Mesodermal cell (in vitro differentiated cells): ENCODE results near the gene FRMD4A.

Experiments
- H3K27ac ChIP-seq: 2 replicates; pipeline ENCODE4 v1.7.0; 2013; ENCODE audit warnings: mild to moderate bottlenecking, low read depth, low read length, moderate library complexity; ENCODE audit not compliant: severe bottlenecking
- H3K36me3 ChIP-seq: 2 replicates; pipeline ENCODE4 v1.7.1; 2013; ENCODE audit warnings: mild to moderate bottlenecking, low read length, moderate library complexity; ENCODE audit not compliant: control insufficient read depth, insufficient read depth
- H3K4me1 ChIP-seq: one replicate; pipeline ENCODE4 v1.7.1; 2013; ENCODE audit warnings: mild to moderate bottlenecking, low read length; ENCODE audit not compliant: insufficient read depth, control insufficient read depth, poor library complexity, severe bottlenecking
- H3K4me3 ChIP-seq: 2 replicates; pipeline ENCODE4 v1.7.0; 2013; ENCODE audit warnings: low read length, control low read depth, mild to moderate bottlenecking; ENCODE audit not compliant: insufficient read depth, poor library complexity, severe bottlenecking; ENCODE audit errors: extremely low read depth
- H3K9me3 ChIP-seq: 2 replicates; pipeline ENCODE4 v1.7.1; 2013; ENCODE audit warnings: mild to moderate bottlenecking, low read length, moderate library complexity; ENCODE audit not compliant: control insufficient read depth
- WGBS, 2 experiments: methylation state at CpG; one replicate each; pipeline ENCODE4 v1.1.5; 2013; ENCODE audit warnings: missing lambda C conversion rate in 2 of 2; ENCODE audit not compliant: insufficient coverage in 2 of 2; 5-methylcytosine and 5-hydroxymethylcytosine counted together

Gene FRMD4A

GRCh38 chr10:13882119-13882711 is 448.5 kb downstream of the FRMD4A start:
- 29 to 31% methylated on average over 7 of the region's 7 CpGs for WGBS, 2 experiments
- H3K9me3 ChIP-seq, result no peaks in the 10 kb centered on the region
- H3K27ac ChIP-seq, result peak overlapping the region; percentile 90
- H3K4me3 ChIP-seq, result no peak overlapping the region
- H3K4me1 ChIP-seq, result peaks cover 38% of the 10 kb centered on the region
- H3K36me3 ChIP-seq, result peaks cover 19% of the 10 kb centered on the region

- peaks cover 37% of the 10 kb centered on the region for H3K4me1 ChIP-seq
- no peaks in the 10 kb centered on the region for H3K9me3 ChIP-seq
- no peak overlapping the region for H3K4me3 ChIP-seq
- 85 to 100% methylated on average over 1 to 3 of the region's 3 CpGs for WGBS, 2 experiments
- peaks cover 13% of the 10 kb centered on the region for H3K36me3 ChIP-seq
- H3K27ac ChIP-seq, result no peak overlapping the region
These were observed 450.0 kb downstream of the FRMD4A start for GRCh38 chr10:13880760-13881159.

- H3K4me1 ChIP-seq, result peaks cover 36% of the 10 kb centered on the region
- H3K9me3 ChIP-seq, result no peaks in the 10 kb centered on the region
- peaks cover 16% of the 10 kb centered on the region for H3K36me3 ChIP-seq
- H3K4me3 ChIP-seq, result no peak overlapping the region
- peak overlapping the region; percentile 2 for H3K27ac ChIP-seq
- whole genome bisulfite sequencing, 2 experiments, result 84% methylated on average over 5 of the region's 11 CpGs
These were observed 453.4 kb downstream of the FRMD4A start for GRCh38 chr10:13877154-13877909.

- H3K36me3 ChIP-seq, result peaks cover 12% of the 10 kb centered on the region
- 92 to 100% methylated on average over 4 to 5 of the region's 6 CpGs for WGBS, 2 experiments
- peaks cover 32% of the 10 kb centered on the region for H3K4me1 ChIP-seq
- no peaks in the 10 kb centered on the region for H3K9me3 ChIP-seq
- H3K27ac ChIP-seq, result no peak overlapping the region
- H3K4me3 ChIP-seq, result no peak overlapping the region
These were observed 457.5 kb downstream of the FRMD4A start for GRCh38 chr10:13873196-13873595.

GRCh38 chr10:13872411-13872810 is 458.3 kb downstream of the FRMD4A start:
- Histone ChIP-seq H3K4me1 (peaks cover 24% of the 10 kb centered on the region), H3K36me3 (peaks cover 12% of the 10 kb centered on the region), H3K9me3 (no peaks in the 10 kb centered on the region), H3K4me3 (no peak overlapping the region), H3K27ac (peak overlapping the region; percentile 20)
- 94 to 97% methylated on average over 6 to 9 of the region's 9 CpGs for WGBS, 2 experiments

GRCh38 chr10:13871776-13872175 is 458.9 kb downstream of the FRMD4A start:
- H3K9me3 ChIP-seq, result no peaks in the 10 kb centered on the region
- no peak overlapping the region for H3K27ac ChIP-seq
- H3K4me3 ChIP-seq, result no peak overlapping the region
- 93 to 96% methylated on average over 8 to 11 of the region's 11 CpGs for WGBS, 2 experiments
- H3K36me3 ChIP-seq, result peaks cover 8% of the 10 kb centered on the region
- peaks cover 21% of the 10 kb centered on the region for H3K4me1 ChIP-seq

GRCh38 chr10:13871011-13871410 is 459.7 kb downstream of the FRMD4A start:
- 90 to 93% methylated on average over 4 to 6 of the region's 9 CpGs for WGBS, 2 experiments
- H3K36me3 ChIP-seq, result peaks cover 8% of the 10 kb centered on the region
- H3K27ac ChIP-seq, result peak overlapping the region; percentile 29
- no peak overlapping the region for H3K4me3 ChIP-seq
- peaks cover 28% of the 10 kb centered on the region for H3K4me1 ChIP-seq
- H3K9me3 ChIP-seq, result no peaks in the 10 kb centered on the region

GRCh38 chr10:13869295-13869664 is 461.4 kb downstream of the FRMD4A start:
- Histone ChIP-seq H3K4me3 (no peak overlapping the region), H3K27ac (no peak overlapping the region), H3K9me3 (no peaks in the 10 kb centered on the region), H3K4me1 (peaks cover 23% of the 10 kb centered on the region), H3K36me3 (peaks cover 7% of the 10 kb centered on the region)
- 93 to 97% methylated on average over 10 of the region's 12 CpGs for WGBS, 2 experiments

- Histone ChIP-seq H3K27ac (no peak overlapping the region), H3K36me3 (peaks cover 7% of the 10 kb centered on the region), H3K9me3 (no peaks in the 10 kb centered on the region), H3K4me3 (no peak overlapping the region), H3K4me1 (peaks cover 23% of the 10 kb centered on the region)
- WGBS, 2 experiments, result 88 to 89% methylated on average over 12 to 14 of the region's 18 CpGs
These were observed 462.0 kb downstream of the FRMD4A start for GRCh38 chr10:13868528-13869294.

GRCh38 chr10:13867822-13868221 is 462.9 kb downstream of the FRMD4A start:
- WGBS, 2 experiments, result 88% methylated on average over 1 of the region's 1 CpG; no CpG with 5 or more reads in 1 of the 2 experiments
- no peak overlapping the region for H3K27ac ChIP-seq
- H3K4me3 ChIP-seq, result no peak overlapping the region
- peaks cover 7% of the 10 kb centered on the region for H3K36me3 ChIP-seq
- no peaks in the 10 kb centered on the region for H3K9me3 ChIP-seq
- H3K4me1 ChIP-seq, result peaks cover 20% of the 10 kb centered on the region
